Right kidney (tissue), 1 donor: ENCODE data around the gene IGHMBP2.

ENCODE experiments used
- DNase-seq: peaks from one replicate; pipeline ENCODE4 v3.0.0-alpha.2; 2016

Gene IGHMBP2

GRCh38 chr11:68982134-68982533 lies 78.4 kb downstream of the IGHMBP2 start:
- DNase-seq = no peak

GRCh38 chr11:68983801-68984200 lies 80.1 kb downstream of the IGHMBP2 start:
- no peak for DNase-seq

GRCh38 chr11:68987211-68987610 lies 83.5 kb downstream of the IGHMBP2 start:
- no peak for DNase-seq

- no peak for DNase-seq
These were observed 84.8 kb downstream of the IGHMBP2 start for GRCh38 chr11:68988491-68988890.
